Activated CD4-positive, alpha-beta T cell treated with anti-CD3 and anti-CD28 coated beads, Interleukin-2, amount 10 ng/mL, durations not matched to agents 7 days and 5 days (primary cell): ENCODE measurements around the gene NDUFB10. TPM values are rescaled to one million over a fixed set of nuclear protein-coding genes. Genes with fewer than 3 reads are reported as not detected.
A peak's percentile ranks its signal among the peaks of the same experiment; 100 is the strongest.

Experiments
- CTCF ChIA-PET: fragments of 350-600 bp; sonication (Branson Sonifier 250); formaldehyde crosslinking; loops from one replicate; lab custom pipeline; 2021; ENCODE audit warnings: antibody characterized with exemption; lab: Charles Lee
- POLR2A ChIA-PET: fragments of 350-600 bp; sonication (Branson Sonifier 250); formaldehyde crosslinking; loops from one replicate; lab custom pipeline; 2021; ENCODE audit warnings: antibody characterized with exemption; lab: Charles Lee
- DNase-seq: peaks from one replicate; pipeline ENCODE4 v3.0.0-alpha.2; 2020
- H3K27ac Mint-ChIP-seq: one replicate; pipeline ENCODE4 v1.8.0; 2021; ENCODE audit warnings: mild to moderate bottlenecking, moderate library complexity, mixed read lengths
- H3K27me3 Mint-ChIP-seq: one replicate; pipeline ENCODE4 v1.8.0; 2021; ENCODE audit warnings: mixed read lengths
- H3K36me3 Mint-ChIP-seq: one replicate; pipeline ENCODE4 v1.8.0; 2021; ENCODE audit warnings: low read depth, mixed read lengths
- H3K4me1 Mint-ChIP-seq: one replicate; pipeline ENCODE4 v1.8.0; 2021; ENCODE audit warnings: mixed read lengths
- H3K4me3 Mint-ChIP-seq: one replicate; pipeline ENCODE4 v1.8.0; 2021; ENCODE audit warnings: mild to moderate bottlenecking, moderate library complexity, mixed read lengths
- H3K9me3 Mint-ChIP-seq: one replicate; pipeline ENCODE4 v1.8.0; 2021; ENCODE audit warnings: mixed read lengths
- total RNA-seq, 2 experiments: library from RNA; stranded (reverse); gene quantifications; one replicate each; pipeline ENCODE4 v1.2.3, GENCODE V29; 2021

NDUFB10 gene
- total RNA-seq, 2 experiments from 2014 or later: 103 to 125 TPM

- Mint-ChIP-seq H3K36me3 (peaks cover 6% of the 10 kb centered on the region), H3K4me1 (peaks cover 15% of the 10 kb centered on the region), H3K27ac (no peak overlapping the region), H3K9me3 (no peaks in the 10 kb centered on the region), H3K27me3 (peaks cover 31% of the 10 kb centered on the region), H3K4me3 (no peak overlapping the region)
- no peak for DNase-seq
- POLR2A ChIA-PET: no interaction called here
- CTCF ChIA-PET: interaction anchor here (1.2 to 2.0 kb wide), 2 partner anchors 9 to 24 kb away, joined by 5 to 7 read pairs; partner anchors contain the start of gene TBL3
Observed at GRCh38 chr16:1980030-1980769, 20.9 kb downstream of the NDUFB10 start.

DNA sequence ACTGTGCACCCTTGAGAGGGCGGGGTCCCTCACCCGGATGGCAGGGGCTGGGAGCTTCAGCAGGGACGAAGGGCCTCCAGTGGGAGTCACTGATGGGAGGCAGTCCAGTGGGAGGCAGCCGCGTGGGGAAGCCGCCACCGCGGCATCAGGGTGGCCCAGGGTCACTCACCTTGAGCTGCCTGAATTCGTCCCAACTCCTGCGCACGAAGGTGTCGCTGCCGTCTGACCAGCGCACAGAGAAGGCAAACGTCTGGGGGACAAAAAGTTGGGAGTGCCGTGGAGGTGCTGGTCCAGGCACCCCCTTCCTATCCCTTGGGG, 21.4 kb downstream of the NDUFB10 start:
- POLR2A ChIA-PET: no interaction called here
- no peak for DNase-seq
- Mint-ChIP-seq H3K36me3 (peaks cover 6% of the 10 kb centered on the region), H3K27ac (no peak overlapping the region), H3K4me1 (peaks cover 16% of the 10 kb centered on the region), H3K27me3 (peaks cover 31% of the 10 kb centered on the region), H3K9me3 (no peaks in the 10 kb centered on the region), H3K4me3 (no peak overlapping the region)
- CTCF ChIA-PET: interaction anchor here (0.7 to 2.0 kb wide), 3 partner anchors 9 to 299 kb away, joined by 5 to 7 read pairs (median 5); partner anchors contain the start of gene TBL3

DNA sequence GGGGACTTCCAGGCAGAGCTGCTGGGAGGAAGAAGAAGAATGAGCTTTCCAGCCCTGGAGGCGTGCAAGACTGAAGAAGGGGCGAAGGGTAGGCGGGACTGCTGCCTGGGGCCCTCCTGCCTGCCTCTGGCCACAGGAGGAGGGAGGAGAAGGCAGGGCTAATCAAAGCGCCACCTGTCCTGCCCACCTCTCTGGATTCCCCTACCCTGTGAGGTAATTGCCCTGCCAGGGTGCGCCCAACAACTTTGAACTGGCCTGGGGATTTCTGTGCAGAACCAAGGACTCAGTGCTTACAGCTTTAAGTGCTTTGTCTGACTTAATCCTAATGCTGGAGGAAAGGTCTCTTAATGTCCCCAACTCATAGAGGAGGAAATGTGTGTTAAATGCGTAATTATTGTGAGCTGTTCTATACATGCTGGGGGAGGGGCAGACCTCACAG, 22.1 kb downstream of the NDUFB10 start, which contains the start of gene NOXO1:
Gene NOXO1 (minus strand): TSS at position 72 of the 439 bp plus-strand sequence. CDS start 290 bp downstream, outside the sequence.
- ChIA-PET CTCF (interaction anchor here (0.7 to 2.0 kb wide), 5 partner anchors 10 to 299 kb away, joined by 3 to 7 read pairs (median 5); partner anchors contain the start of genes MSRB1 and TBL3), POLR2A (no interaction called here)
- H3K9me3 Mint-ChIP-seq: no peaks in the 10 kb centered on the region

GRCh38 chr16:1982013-1982433, 22.7 kb downstream of the NDUFB10 start:
- no peak overlapping the region for H3K4me3 Mint-ChIP-seq
- DNase-seq: no peak
- ChIA-PET POLR2A (no interaction called here), CTCF (interaction anchor here (0.9 to 2.0 kb wide), 4 partner anchors 10 to 158 kb away, joined by 3 to 7 read pairs (median 4); partner anchors contain the start of genes MSRB1 and TBL3)
- peak overlapping the region; percentile 31 for H3K27ac Mint-ChIP-seq
- H3K36me3 Mint-ChIP-seq: peaks cover 6% of the 10 kb centered on the region
- peaks cover 16% of the 10 kb centered on the region for H3K4me1 Mint-ChIP-seq
- H3K9me3 Mint-ChIP-seq: no peaks in the 10 kb centered on the region
- H3K27me3 Mint-ChIP-seq: peaks cover 31% of the 10 kb centered on the region

More for the DNA sequence above, 22.1 kb downstream of the NDUFB10 start, which contains the start of gene NOXO1:
- no peak for DNase-seq
- Mint-ChIP-seq H3K36me3 (peaks cover 2% of the 10 kb centered on the region), H3K4me1 (peaks cover 16% of the 10 kb centered on the region), H3K27ac (peak within 1 kb of the TSS; percentile 31), H3K27me3 (peaks cover 31% of the 10 kb centered on the region), H3K4me3 (no peak within 1 kb of the TSS)

GRCh38 chr16:1982991-1983543, 23.7 kb downstream of the NDUFB10 start:
- Mint-ChIP-seq H3K4me3 (peak overlapping the region; percentile 80), H3K4me1 (peaks cover 16% of the 10 kb centered on the region), H3K27me3 (peaks cover 33% of the 10 kb centered on the region), H3K27ac (peak overlapping the region; percentile 73), H3K36me3 (peaks cover 6% of the 10 kb centered on the region), H3K9me3 (no peaks in the 10 kb centered on the region)
- no peak for DNase-seq
- POLR2A ChIA-PET: no interaction called here
- CTCF ChIA-PET: interaction anchor here (1.0 to 1.4 kb wide), 3 partner anchors 11 to 157 kb away, joined by 3 to 4 read pairs (median 3); partner anchors contain the start of gene TBL3

DNA sequence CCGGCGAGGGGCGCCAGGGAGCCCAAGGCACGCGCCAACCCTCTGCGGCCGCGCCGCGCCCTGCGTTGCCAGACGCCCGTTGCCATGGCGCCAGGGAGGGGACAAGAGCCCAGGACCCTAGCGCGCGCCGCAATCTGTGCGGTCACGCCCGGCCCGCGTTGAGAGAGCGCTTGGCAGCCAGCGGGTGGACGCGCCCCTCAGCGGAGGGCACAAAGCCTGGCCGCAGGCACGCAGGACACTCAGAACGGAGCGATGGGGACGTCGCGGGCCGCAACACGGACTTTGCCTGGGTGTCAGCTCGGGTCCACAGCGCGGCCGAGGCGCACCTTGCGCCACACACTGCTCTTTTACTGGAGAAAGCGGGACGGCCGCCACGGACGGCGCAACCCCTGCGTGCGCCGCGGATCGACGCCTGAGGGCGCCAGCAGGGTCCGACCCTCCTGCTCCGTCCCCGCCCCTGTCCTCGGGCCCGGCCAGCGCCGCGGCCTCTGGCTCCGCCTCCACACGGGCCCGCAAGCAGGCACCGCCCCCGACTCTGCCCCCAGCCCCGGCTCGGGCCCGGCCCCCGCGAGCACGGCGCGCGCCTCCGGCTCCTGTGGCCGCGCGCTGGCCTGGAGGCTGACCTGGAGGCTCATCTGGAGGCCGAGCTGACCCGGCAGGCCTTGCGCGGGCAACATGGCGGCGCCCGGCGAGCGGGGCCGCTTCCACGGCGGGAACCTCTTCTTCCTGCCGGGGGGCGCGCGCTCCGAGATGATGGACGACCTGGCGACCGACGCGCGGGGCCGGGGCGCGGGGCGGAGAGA, 24.4 kb downstream of the NDUFB10 start, which contains the start of gene GFER:
Gene GFER (plus strand): TSS at position 650 of the 803 bp plus-strand sequence. CDS start 26 bp downstream, at position 676.
- DNase-seq: peak; percentile 64
- H3K27ac Mint-ChIP-seq: peak within 1 kb of the TSS; percentile 74
- peaks cover 18% of the 10 kb centered on the region for H3K4me1 Mint-ChIP-seq
- ChIA-PET POLR2A (interaction anchor here (0.6 kb wide), 1 partner anchor 19 kb away, joined by 4 read pairs; the partner anchor contains the start of gene RPS2), CTCF (interaction anchor here (1.0 to 1.4 kb wide), 3 partner anchors 11 to 19 kb away, joined by 3 to 7 read pairs (median 4); partner anchors contain the start of gene RPS2)
- no peaks in the 10 kb centered on the region for H3K9me3 Mint-ChIP-seq
- H3K36me3 Mint-ChIP-seq: peaks cover 6% of the 10 kb centered on the region
- peak within 1 kb of the TSS; percentile 80 for H3K4me3 Mint-ChIP-seq
- peaks cover 37% of the 10 kb centered on the region for H3K27me3 Mint-ChIP-seq

- peak overlapping the region; percentile 74 for H3K27ac Mint-ChIP-seq
Observed at GRCh38 chr16:1984347-1985225, 25.2 kb downstream of the NDUFB10 start.

DNA sequence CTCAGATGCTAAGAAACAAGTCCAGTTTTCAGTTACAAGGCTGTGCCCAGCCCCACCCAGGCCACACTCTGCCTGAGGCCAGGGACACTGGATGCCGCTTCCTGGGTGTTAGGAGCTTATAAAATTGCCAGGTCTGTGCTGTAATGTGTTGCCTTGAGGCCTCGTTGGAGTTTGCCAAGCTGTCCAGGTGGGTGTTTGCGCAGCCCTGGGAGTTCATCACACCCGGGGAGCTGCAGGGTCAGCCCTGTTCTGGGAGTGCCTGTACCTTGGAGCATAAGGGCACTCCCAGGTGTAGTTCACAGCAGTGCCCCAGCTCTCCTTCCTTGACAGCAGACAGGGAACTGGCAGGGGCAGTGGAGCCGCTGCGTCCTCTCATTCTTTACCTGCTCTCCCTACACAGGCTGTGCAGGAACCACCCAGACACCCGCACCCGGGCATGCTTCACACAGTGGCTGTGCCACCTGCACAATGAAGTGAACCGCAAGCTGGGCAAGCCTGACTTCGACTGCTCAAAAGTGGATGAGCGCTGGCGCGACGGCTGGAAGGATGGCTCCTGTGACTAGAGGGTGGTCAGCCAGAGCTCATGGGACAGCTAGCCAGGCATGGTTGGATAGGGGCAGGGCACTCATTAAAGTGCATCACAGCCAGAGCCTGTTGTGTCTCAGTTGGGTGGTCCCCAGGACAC, 26.3 kb downstream of the NDUFB10 start:
- Mint-ChIP-seq H3K27me3 (peaks cover 39% of the 10 kb centered on the region), H3K36me3 (peaks cover 4% of the 10 kb centered on the region), H3K4me3 (peak overlapping the region; percentile 80), H3K9me3 (no peaks in the 10 kb centered on the region), H3K27ac (peak overlapping the region; percentile 74), H3K4me1 (peaks cover 21% of the 10 kb centered on the region)
- no peak for DNase-seq
- POLR2A ChIA-PET: no interaction called here
- CTCF ChIA-PET: interaction anchor here (1.3 kb wide), 1 partner anchor 18 kb away, joined by 3 read pairs; no protein-coding TSS in a partner anchor

More at GRCh38 chr16:1984347-1985225, 25.2 kb downstream of the NDUFB10 start:
- Mint-ChIP-seq H3K9me3 (no peaks in the 10 kb centered on the region), H3K4me1 (peaks cover 21% of the 10 kb centered on the region), H3K4me3 (peak overlapping the region; percentile 80), H3K27me3 (peaks cover 45% of the 10 kb centered on the region), H3K36me3 (peaks cover 4% of the 10 kb centered on the region)
- POLR2A ChIA-PET: interaction anchor here (0.6 kb wide), 1 partner anchor 20 kb away, joined by 4 read pairs; the partner anchor contains the start of gene RPS2
- DNase-seq: no peak
- CTCF ChIA-PET: interaction anchor here (1.0 to 1.4 kb wide), 3 partner anchors 10 to 20 kb away, joined by 3 to 7 read pairs (median 4); partner anchors contain the start of gene RPS2

DNA sequence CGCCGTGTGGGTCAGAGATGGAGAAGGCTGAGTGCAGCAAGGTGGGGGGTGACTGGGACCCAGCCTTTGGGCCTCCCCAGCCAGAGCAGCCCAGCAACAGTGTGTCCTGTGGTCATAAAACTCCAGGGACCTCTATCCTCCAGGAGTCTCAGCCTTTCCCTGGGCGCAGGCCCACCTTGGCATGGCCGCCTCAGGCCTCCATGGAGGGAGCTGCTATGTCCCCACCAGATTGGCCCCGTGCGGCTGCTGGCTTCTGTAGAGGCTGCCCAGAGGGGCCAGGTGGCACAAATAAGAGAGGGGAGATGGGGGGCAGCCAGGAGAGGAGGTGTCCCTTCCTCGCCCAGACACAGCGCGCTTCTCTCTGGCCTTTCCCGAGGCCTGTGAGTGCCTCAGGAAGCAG, 27.9 kb downstream of the NDUFB10 start:
- H3K4me3 Mint-ChIP-seq: no peak overlapping the region
- POLR2A ChIA-PET: no interaction called here

DNA sequence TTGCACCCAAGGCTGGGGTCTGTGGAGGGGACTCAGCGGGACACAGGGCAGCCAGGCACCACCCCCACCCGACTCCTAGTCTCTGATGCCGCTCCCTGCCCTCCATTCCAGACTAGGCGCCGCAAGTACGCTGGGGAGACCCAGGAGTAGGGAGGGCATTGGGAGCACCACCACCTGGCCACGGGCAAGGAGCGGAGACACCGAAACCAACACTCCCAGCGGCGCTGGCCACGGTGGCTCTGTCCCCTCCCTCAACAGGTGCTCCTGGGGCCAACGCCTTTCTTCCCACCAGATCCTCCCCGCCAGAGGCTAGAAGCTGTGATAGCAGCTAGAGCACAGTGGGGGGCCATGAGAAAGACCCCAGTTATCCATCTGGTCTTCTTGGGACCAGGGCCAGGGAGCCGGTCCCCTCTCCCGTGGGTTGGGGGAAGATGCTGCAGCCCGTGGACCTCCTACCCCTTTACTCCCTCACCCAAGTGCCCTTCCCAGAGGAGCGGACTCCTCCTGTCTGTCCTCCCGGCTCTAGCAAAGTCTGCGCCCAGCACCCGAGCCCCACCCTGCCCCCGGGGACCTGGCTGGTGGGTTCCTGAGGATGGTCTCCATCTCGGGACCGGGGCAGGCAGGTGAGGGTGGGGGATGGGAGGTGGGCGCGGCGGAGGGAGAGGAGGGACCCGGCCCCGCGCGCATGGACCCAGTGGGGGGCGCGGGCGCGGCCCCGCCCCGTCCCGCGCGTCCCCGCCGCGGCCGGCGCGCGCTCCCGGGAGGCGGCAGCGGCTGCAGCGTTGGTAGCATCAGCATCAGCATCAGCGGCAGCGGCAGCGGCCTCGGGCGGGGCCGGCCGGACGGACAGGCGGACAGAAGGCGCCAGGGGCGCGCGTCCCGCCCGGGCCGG, 30.1 kb downstream of the NDUFB10 start, which contains the start of gene SYNGR3:
Gene SYNGR3 (plus strand): TSS at position 762 of the 892 bp plus-strand sequence. CDS start 133 bp downstream, outside the sequence.
- ChIA-PET CTCF (no interaction called here), POLR2A (no interaction called here)
- Mint-ChIP-seq H3K36me3 (peaks cover 4% of the 10 kb centered on the region), H3K27ac (no peak within 1 kb of the TSS), H3K4me3 (peak within 1 kb of the TSS; percentile 61), H3K4me1 (peaks cover 27% of the 10 kb centered on the region), H3K27me3 (peaks cover 21% of the 10 kb centered on the region), H3K9me3 (no peaks in the 10 kb centered on the region)
- no peak for DNase-seq

More for the DNA sequence above, 27.9 kb downstream of the NDUFB10 start:
- DNase-seq: no peak
- CTCF ChIA-PET: interaction anchor here (0.6 to 1.5 kb wide), 2 partner anchors 17 to 920 kb away, joined by 3 to 4 read pairs; no protein-coding TSS in a partner anchor
- Mint-ChIP-seq H3K27ac (no peak overlapping the region), H3K27me3 (peaks cover 32% of the 10 kb centered on the region), H3K36me3 (peaks cover 4% of the 10 kb centered on the region), H3K9me3 (no peaks in the 10 kb centered on the region), H3K4me1 (peaks cover 29% of the 10 kb centered on the region)
